Pulmonary artery endothelial cell (primary cell): Measurements from ENCODE around the gene LEP. TPM values are rescaled to one million over a fixed set of nuclear protein-coding genes. Genes with fewer than 3 reads are reported as not detected.

ENCODE experiments used
- DNase-seq: peaks from one replicate; pipeline ENCODE4 v3.0.0-alpha.2; 2011; ENCODE audit warnings: low read depth, low spot score
- total RNA-seq: library from RNA; depleted of rRNA; stranded (reverse); fragments of >200 nt; gene quantifications from 2 replicates; pipeline ENCODE4 v1.2.3, GENCODE V29; 2014

LEP gene
- total RNA-seq, 1 donor from 2014 or later = not detected

- DNase-seq = no peak
Measured at GRCh38 chr7:128244861-128245260, 3.8 kb downstream of the LEP start.

GRCh38 chr7:128247108-128247507 is 6.0 kb downstream of the LEP start:
- no peak for DNase-seq

- DNase-seq = no peak
Measured at GRCh38 chr7:128247640-128248194, 6.6 kb downstream of the LEP start.

- DNase-seq = no peak
Measured at GRCh38 chr7:128251337-128251736, 10.3 kb downstream of the LEP start.

GRCh38 chr7:128253701-128254100 is 12.6 kb downstream of the LEP start:
- DNase-seq = no peak

- DNase-seq = no peak
Measured at GRCh38 chr7:128254470-128254869, 13.4 kb downstream of the LEP start.

- DNase-seq = no peak
Measured at GRCh38 chr7:128255271-128255670, 14.2 kb downstream of the LEP start.

- DNase-seq = no peak
Measured at GRCh38 chr7:128257458-128257857, 16.4 kb downstream of the LEP start.

GRCh38 chr7:128259131-128260061 is 18.3 kb downstream of the LEP start:
- no peak for DNase-seq

- DNase-seq = no peak
Measured at GRCh38 chr7:128260069-128260795, 19.2 kb downstream of the LEP start.

- no peak for DNase-seq
Measured at GRCh38 chr7:128262273-128263028, 21.4 kb downstream of the LEP start.

GRCh38 chr7:128263420-128263819 is 22.3 kb downstream of the LEP start:
- no peak for DNase-seq

GRCh38 chr7:128264477-128264876 is 23.4 kb downstream of the LEP start:
- no peak for DNase-seq

- no peak for DNase-seq
Measured at GRCh38 chr7:128265156-128265905, 24.3 kb downstream of the LEP start.

GRCh38 chr7:128265906-128266300 is 24.8 kb downstream of the LEP start:
- DNase-seq = no peak

GRCh38 chr7:128266529-128266882 is 25.4 kb downstream of the LEP start:
- DNase-seq = no peak

- no peak for DNase-seq
Measured at GRCh38 chr7:128266883-128267594, 26.0 kb downstream of the LEP start.

- no peak for DNase-seq
Measured at GRCh38 chr7:128267595-128267924, 26.5 kb downstream of the LEP start.

GRCh38 chr7:128268233-128268632 is 27.2 kb downstream of the LEP start:
- no peak for DNase-seq

- DNase-seq = no peak
Measured at GRCh38 chr7:128270826-128271272, 29.8 kb downstream of the LEP start.
